GM18519 (cell line): ENCODE measurements around the gene TPCN2.

Experiments
- ATAC-seq: cut with Tn5 transposase; IDR thresholded peaks from one replicate; pipeline ENCODE4 v1.9.1; 2021; ENCODE audit warnings: mild to moderate bottlenecking, moderate library complexity; ENCODE audit not compliant: unreplicated experiment, low FRiP score

TPCN2 gene

GRCh38 chr11:69174841-69175240 lies 126.1 kb downstream of the TPCN2 start:
- ATAC-seq = no peak

- no peak for ATAC-seq
These were observed 130.2 kb downstream of the TPCN2 start for GRCh38 chr11:69178819-69179482.

GRCh38 chr11:69180226-69180625 lies 131.5 kb downstream of the TPCN2 start:
- ATAC-seq = no peak

GRCh38 chr11:69180726-69181125 lies 132.0 kb downstream of the TPCN2 start:
- ATAC-seq = no peak

- ATAC-seq = no peak
These were observed 134.9 kb downstream of the TPCN2 start for GRCh38 chr11:69183613-69184012.
